HG02642 (cell line): Measurements from ENCODE around the gene PKP2.

Experiments used
- ATAC-seq: cut with Tn5 transposase; IDR thresholded peaks from one replicate; pipeline ENCODE4 v1.9.1; 2021; ENCODE audit warnings: mild to moderate bottlenecking; ENCODE audit not compliant: unreplicated experiment, poor library complexity

The PKP2 gene

GRCh38 chr12:32822344-32822743 lies 74.2 kb downstream of the PKP2 start:
- ATAC-seq, result no peak

GRCh38 chr12:32821710-32822109 lies 74.9 kb downstream of the PKP2 start:
- ATAC-seq, result no peak

GRCh38 chr12:32821293-32821692 lies 75.3 kb downstream of the PKP2 start:
- ATAC-seq, result no peak

GRCh38 chr12:32820376-32820931 lies 76.1 kb downstream of the PKP2 start:
- ATAC-seq, result no peak

- no peak for ATAC-seq
These were observed 77.2 kb downstream of the PKP2 start for GRCh38 chr12:32819424-32819823.

GRCh38 chr12:32811686-32812392 lies 84.7 kb downstream of the PKP2 start:
- no peak for ATAC-seq

GRCh38 chr12:32809846-32810245 lies 86.7 kb downstream of the PKP2 start:
- ATAC-seq, result no peak

- ATAC-seq, result no peak
These were observed 87.4 kb downstream of the PKP2 start for GRCh38 chr12:32809196-32809595.

GRCh38 chr12:32804301-32804700 lies 92.3 kb downstream of the PKP2 start:
- no peak for ATAC-seq

- no peak for ATAC-seq
These were observed 95.2 kb downstream of the PKP2 start for GRCh38 chr12:32801269-32801980.

GRCh38 chr12:32794281-32794680 lies 102.3 kb downstream of the PKP2 start:
- no peak for ATAC-seq

GRCh38 chr12:32789916-32790315 lies 106.7 kb downstream of the PKP2 start:
- no peak for ATAC-seq

GRCh38 chr12:32789446-32789845 lies 107.1 kb downstream of the PKP2 start:
- no peak for ATAC-seq

GRCh38 chr12:32788405-32788804 lies 108.2 kb downstream of the PKP2 start:
- ATAC-seq, result no peak

GRCh38 chr12:32785557-32785956 lies 111.0 kb downstream of the PKP2 start:
- ATAC-seq, result no peak

GRCh38 chr12:32783029-32783428 lies 113.5 kb downstream of the PKP2 start:
- no peak for ATAC-seq

GRCh38 chr12:32780071-32780470 lies 116.5 kb downstream of the PKP2 start:
- no peak for ATAC-seq

- ATAC-seq, result no peak
These were observed 118.8 kb downstream of the PKP2 start for GRCh38 chr12:32777691-32778175.

- ATAC-seq, result no peak
These were observed 119.4 kb downstream of the PKP2 start for GRCh38 chr12:32777159-32777558.

- no peak for ATAC-seq
These were observed 120.3 kb downstream of the PKP2 start for GRCh38 chr12:32776258-32776657.

- no peak for ATAC-seq
These were observed 122.9 kb downstream of the PKP2 start for GRCh38 chr12:32773691-32774090.
